EH (cell line): ENCODE measurements around the gene TNFRSF13B.
A peak's percentile ranks its signal among the peaks of the same experiment; 100 is the strongest.
"Not testable (repeated sequence)": the region's sequence is repeated elsewhere in the genome, so short reads cannot be mapped to it uniquely, and the experiment has no call there.

Experiments
- DNase-seq: peaks from one replicate; pipeline ENCODE4 v3.0.0-alpha.2; 2015; ENCODE audit warnings: low read depth

The TNFRSF13B gene

DNA sequence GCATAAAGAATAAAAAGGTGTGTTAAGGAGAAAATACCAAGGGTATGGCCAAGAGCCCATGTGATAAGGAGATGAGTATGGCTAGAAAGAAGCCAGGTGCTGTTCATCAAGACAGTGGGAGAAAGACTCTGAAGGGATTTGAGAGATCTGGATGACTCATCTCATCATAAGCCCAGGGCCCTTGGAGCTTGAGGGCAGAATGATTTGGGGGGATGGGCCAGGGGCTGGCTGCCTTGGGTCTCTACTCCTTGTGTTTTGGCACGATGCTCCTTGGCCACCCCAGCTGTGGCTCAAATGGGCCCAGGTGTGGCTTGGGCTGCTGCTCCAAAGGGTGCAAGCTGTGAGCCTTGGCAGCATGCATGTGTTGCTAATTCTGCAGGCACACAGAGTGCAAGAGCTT lies 14.5 kb upstream of the TNFRSF13B start:
- DNase-seq: peak; percentile 41

DNA sequence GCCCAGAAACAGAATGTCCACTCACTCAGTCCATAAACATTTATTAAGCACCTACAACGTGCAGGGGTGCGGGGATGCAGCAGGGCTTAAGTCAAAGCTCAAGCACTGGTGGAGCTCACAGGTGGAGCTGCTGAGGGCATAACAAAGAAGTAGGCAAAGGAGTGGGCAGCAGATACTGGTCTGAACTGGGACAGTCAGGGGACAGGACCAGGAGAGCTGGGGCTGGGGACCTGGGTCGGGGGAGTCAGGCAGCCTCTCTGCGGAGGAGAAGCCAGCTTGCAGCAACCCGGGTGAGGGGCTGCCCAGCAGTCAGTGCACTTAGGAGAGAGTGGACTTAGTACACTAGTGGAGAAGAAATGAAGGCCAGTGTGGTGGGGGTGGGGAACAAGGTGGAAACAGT lies 10.0 kb upstream of the TNFRSF13B start:
- no peak for DNase-seq

DNA sequence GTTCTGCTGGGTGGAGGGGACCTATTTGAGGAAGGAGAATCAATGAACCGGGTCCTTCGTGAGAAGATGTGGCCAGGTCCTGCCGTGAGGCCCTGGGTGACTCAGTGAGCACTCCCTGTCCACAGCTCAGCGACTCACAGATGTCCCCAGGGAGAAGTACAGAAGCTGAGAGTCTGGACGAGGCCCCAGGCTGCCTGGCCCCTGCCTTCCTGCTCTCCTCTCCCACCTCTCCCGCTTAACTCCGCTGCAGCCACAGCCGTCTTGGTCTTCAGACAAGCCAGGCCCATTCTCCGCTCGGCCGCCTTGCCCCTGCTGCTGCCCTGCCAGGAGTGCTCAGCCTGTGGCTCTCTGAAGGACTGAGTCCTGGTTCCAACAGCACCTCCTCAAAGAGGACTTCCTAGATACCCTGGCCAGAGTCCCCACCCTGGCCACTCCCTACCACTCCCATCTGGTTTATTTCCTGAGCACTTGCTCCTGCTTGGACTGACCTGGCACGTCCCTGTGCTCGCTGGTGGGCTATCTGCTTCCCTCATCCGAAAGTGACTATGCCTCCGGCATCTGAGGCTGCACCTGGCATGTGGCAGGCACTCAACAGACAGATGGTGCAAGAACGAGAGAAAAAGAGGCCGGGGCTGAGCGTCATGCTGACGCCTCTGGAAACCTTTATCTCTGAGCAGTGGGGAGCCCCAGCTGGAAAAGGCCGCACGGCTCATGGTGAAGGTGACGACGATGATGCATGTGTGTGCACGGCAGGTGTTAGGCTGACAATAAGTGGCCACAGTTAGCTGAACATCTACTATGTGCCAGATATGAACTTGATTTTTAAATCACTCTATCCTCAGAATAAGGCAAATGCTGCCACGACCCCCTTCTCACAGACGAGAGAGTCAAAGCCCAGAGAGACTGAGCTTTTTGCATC lies 9.2 kb upstream of the TNFRSF13B start:
- DNase-seq: peak; percentile 48

DNA sequence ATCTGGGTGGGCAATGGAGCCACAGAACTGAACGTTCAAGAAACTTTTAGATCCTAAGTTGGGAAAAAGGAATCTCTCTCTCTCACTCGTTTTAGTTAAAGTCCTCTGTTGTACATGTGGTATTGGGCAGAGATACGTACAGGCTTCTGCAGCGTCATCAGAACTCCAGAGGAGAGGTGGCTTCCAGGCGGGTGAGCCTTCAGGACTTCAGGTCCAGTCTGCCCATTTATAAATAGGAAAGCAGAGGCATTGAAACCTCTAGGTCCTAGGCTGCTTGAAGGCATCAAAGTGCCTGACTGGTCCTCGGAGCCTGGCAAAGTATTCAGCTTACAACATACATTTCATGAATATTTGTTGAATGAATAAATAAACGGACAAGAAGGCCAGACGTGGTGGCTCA lies 8.1 kb upstream of the TNFRSF13B start:
- DNase-seq: peak; percentile 37

DNA sequence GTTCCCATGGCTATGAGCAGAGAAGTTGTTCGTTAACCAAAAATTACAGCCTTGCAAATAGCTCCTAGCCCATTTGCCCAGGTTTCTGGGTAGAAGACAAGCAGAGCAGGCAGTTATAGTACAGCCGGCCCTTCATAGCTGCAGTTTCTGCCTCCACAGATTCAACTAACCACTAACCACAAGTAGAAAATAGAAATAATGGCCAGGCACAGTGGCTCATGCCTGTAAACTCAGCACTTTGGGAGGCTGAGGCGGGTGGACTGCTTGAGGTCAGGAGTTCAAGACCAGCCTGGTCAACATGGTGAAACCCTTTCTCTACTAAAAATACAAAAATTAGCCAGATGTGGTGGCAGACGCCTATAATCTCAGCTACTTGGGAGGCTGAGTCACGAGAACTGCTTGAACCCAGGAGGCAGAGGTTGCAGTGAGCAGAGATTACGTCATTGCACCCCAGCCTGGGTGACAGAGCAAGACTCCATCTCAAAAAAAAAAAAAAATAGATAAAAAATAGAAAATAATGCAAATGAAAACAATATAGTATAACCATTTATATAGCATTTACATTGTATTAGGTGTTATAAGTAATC lies 7.4 kb upstream of the TNFRSF13B start:
- not testable (repeated sequence) for DNase-seq

DNA sequence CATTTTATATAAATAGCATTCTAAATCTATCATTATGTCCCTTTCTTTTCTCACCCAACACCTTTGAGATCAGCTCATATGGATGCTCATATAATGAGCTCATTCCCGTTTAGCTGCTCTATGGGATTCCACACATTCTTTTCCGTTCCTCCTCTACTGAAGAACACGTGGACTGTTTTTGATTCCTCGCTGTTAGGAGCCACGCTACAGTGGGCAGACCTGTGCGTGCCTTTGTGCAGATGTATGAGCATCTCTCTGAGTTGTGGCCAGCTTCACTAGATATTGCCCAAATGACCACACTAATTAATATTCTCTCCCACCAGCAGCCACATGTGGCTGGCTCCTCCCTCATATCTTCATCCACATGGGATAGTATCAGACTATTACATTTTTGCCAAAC lies 6.0 kb upstream of the TNFRSF13B start:
- DNase-seq: peak; percentile 84

DNA sequence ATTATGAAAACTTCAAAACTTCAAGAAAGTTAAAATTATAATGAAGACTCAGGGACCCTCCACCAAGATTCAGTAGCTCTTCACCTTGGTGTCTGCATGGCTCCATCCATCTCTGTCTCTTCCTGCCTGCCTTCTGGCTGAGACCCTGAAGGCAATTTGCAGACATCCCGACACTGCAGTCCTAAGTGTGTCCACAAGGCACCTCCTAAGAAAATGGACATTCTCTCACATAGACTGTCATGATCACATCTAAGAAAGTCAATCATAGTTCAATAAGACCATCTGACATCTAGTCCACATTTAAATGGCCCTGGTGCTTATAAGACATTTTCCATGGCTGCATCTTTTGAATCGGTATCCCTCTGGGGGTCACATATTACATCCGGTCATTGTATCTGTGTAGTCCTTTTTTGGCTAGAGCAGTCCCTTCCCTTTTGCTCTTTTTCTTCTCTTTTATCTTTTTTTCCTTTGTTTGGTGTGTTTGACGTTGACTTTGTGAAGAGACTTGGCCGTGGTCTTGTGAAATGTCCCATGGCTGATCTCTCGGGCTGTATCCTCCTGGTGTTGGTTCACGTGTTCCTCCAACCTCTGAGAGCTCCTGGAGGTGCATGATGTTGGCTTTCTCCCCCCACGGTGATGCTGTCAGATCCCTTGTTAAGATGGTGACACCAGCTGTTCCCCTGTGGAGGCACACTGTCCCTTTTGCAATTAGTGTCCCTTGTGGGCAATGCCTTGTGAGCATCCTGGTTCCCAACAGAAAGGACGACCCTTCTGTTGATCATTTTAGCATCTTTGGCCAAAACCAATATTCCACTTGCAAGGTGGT lies 5.0 kb upstream of the TNFRSF13B start:
- DNase-seq: no peak

DNA sequence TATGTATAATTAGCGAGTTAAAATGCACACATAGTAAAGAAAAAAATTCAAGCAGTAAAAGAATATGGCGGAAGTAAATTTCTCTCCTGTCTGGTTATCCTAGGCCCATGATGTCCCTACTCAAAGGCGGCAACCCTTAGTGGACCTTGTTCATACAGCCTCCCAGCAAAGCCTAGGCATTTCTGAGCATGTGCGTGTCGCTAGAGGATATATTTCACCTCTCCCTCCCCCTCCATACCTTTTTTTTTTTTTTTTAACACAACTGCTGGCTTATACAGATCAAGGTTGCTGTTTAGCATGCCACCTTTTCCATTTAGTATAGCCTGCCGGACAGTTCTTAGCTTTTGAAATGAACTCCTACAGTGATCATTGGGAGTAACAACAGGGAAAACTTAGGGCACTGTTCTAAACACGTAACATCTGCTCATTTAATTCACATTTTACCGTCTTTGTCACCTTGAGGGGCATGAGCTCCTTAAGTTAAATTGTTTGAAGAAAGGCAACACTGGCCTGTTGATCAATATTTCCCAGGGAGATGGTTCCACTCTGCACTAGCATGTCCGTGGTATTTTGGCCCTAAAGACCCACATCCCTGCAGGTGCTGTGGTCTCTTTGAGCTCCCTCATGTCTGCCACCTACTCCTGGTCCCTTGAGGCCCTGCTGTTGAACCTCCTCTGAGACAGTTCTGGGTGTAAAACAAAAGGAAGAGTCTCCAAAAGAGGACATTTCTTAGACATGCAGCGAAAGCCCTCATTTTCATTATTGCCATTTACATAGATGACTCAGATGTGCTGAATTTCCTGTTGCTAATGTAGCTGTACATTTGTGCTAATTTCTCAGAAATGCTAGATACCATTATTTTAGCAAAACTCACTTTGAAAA lies 4.1 kb upstream of the TNFRSF13B start:
- DNase-seq: peak; percentile 53

DNA sequence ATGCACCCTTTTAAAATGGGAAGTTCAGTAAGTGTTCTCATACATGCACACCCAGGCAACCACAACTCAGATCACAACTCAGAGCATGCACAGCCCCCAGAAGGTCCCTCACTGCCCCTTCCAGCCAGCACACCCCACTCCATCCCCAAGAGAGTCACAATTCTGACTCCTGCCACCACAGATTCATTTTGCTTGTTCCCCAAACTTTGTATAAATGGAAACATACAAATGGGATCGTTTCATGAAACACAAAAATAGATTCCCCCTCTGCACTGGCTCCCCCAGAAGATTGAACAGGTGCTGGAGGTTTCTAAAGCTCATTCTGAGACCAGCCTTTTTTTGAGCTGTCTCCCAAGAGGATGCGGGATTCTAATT lies 3.3 kb upstream of the TNFRSF13B start:
- no peak for DNase-seq

DNA sequence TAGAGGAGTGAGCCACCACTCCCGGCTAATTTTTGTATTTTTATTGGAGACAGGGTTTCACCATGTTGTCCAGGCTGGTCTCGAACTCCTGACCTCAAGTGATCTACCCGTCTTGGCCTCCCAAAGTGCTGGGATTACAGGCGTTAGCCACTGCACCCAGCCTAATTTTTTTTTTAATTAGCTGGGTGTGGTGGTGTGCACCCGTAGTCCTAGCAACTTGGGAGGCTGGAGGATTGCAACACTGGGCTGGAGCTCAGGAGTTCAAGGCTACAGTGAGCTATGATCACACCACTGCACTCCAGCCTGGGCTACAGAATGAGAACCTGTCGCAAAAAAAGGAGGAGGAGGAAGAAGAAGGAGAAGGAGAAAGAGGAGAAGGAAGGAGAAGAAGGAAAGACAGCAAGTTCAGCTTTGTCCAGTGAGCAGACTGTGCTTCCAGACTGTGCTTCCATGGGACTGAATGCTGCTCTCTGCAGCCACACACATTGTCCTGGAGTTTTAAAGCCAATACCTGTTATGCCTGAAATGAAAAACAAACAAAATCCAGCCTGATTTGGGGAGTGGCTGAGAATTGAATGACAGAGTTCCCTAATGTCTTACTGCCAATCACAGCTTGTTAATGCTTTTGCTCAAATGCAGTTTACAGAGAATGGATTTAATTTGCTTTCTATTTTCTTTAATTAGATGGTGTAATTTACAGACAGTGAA lies 2.8 kb upstream of the TNFRSF13B start:
- no peak for DNase-seq

DNA sequence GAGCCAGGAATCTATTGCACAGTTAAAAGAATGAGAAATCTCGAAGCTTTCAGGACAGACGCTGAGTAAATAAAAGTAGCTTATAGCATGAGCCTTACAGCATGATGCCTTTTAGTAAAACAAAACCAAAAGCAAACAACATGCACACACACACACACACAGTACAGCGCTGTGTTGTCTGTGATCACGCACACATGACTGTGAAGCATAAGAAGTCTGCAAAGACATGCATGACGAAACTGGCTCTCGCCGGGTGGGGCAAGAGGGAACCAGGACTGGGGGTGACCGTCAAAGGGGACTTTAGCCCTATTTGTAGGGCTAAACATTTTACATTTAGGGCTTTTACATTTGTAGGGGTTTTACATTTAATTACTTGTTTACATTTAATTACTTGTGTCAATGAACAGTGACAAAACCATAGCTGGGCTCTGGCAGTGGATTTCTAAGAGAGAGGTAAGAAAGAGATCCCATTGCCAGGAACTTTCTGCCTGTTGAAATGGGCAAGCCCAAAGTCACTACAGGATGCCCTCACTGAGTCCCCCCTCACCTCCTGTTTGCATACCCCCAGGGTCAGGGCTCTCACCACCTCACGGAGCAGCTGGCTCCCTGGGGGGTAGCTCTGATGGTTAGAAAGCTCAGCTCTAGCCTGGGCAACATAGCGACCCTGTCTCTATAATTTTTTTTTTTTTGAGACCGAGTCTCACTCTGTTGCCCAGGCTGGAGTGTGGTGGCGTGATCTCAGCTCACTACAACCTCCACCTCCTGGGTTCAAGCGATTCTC lies 2.0 kb upstream of the TNFRSF13B start:
- DNase-seq: no peak

DNA sequence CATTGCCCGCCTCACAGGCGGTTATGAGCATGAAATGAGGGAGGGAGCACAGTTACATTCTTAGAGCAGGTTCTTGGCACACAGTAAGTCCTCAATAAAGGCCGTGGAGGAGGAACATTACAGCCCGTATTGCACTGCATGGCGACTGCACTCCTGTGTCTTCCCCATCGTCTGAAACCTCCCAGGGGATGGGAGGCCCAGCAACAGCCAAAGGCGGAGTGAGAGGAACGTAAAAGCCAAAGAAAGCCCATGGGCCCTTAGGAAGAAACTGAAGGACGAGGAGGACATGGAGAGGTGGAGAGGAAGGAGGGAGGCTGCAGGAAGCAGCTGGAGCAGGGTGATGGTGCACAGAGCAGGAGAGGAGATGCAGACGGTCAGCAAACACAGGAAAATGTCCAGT lies 1.1 kb upstream of the TNFRSF13B start:
- DNase-seq: not testable (repeated sequence)

DNA sequence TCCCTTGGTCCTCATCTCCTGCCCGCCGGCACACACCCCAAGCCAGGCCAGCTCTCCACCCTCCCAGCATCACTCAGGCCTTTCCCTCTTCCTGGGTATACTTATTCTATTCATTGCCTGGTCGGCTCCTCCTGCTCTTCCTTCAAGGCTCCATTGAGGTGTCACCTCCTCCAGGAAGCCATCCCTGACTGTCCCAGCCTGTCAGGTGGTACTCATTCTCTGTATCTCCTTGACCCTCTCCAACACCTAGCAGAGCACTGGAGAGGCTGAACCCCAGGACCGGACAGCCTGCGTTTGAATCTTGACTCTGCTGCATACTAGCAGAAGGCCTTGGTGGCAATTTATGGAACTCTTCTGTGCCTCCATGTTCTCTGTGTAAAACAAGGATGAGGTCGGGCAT lies 428 bp upstream of the TNFRSF13B start:
- no peak for DNase-seq

DNA sequence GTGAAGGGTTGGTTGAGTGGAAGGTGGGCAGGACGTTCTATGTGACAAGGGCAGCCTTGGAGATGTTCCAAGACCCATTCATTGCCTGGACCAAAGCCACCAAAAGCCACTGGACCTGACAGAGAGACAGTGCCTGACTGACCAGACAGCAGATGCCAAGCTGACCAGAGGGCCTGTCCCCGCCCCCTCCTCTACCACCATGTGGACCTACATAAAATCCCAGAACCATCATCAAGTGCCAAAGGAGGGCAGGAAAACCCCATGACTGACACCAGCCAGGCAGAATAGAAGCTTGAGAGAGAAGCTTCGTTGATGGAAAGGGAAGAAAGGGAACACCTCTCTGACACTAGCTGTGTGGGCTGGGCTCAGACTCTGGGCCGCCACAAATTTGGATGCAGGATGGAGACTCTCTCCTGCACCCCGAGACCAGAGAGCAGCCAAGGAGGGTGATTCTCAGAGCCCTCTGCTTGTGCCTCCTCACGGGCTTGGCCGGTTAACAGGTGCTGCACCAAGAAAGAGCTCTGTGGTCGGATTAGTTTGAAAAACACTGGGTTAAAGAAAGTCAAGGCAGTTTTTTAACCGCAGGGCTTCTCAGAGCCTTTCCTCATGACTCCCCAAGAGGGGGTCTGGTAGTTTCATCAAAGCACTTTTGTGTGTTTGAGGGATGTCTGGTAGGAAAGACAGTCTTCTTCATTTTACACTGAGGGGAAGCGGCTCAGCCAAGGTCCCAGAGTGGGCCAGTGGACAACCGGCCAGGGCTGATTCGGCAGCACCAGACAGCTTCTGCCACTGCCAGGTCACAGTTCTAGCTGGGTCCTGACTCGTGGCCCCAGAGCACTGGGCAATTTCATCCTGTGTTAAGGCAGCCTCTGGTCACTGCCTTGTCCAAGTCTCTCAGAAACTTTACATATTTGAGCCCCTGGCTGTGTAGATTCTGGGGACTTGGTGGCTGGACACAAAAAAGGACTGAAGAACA lies 1.7 kb downstream of the TNFRSF13B start:
- DNase-seq: no peak

DNA sequence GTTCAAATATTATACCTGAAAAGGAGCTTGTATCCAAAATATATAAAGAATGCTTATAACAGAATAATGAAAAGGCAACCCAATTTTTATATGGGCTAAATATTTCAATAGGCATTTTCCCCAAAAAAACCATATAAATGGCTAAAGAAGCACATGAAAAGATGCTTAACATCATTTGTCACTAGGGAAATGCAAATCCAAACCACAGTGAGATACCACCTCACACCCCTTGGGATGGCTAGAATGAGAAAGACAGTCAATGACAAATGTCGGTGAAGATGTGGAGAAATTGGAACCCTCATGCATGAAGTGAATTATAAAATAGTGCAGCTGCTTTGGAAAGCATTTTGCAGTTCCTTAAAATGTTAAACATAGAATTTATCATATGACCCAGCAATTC lies 3.1 kb downstream of the TNFRSF13B start:
- no peak for DNase-seq

DNA sequence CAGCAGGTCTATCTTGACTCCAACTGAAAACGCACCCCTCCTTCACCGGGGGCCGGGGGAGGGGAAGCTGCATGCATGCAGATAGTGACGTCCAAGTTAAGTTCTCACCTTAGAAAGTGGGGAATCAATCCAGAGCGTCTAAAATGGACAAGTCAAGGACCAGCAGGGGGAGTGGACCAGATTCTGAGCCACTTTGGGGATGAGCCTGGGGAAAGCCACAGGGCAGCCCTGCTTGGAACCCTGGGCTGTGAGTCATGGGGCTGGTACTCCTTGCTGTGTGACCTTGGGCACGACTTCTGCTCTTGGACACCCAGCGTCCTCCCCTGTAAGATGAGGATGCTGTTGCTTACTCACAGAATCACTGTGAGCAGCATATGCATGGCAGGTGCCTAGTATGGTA lies 9.1 kb downstream of the TNFRSF13B start:
- peak; percentile 41 for DNase-seq

DNA sequence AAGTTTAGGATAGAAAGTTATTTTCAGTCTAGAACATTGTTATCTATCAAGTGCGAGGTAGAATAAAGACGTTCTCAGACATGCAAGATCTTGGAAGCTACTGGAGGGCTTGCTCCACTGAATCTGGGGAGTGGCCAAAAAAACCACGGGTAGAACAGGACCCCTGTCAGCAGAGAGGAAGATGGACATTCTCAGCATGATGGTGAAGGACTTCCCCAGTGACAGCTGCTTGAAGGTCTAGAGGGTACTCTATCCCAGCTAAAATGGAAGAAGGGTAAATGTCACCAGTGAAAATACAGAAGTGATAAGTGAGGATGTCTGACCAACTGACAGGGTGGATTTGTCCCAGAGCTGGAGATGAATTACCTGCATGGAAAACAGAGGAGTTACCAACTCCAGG lies 10.1 kb downstream of the TNFRSF13B start:
- no peak for DNase-seq

DNA sequence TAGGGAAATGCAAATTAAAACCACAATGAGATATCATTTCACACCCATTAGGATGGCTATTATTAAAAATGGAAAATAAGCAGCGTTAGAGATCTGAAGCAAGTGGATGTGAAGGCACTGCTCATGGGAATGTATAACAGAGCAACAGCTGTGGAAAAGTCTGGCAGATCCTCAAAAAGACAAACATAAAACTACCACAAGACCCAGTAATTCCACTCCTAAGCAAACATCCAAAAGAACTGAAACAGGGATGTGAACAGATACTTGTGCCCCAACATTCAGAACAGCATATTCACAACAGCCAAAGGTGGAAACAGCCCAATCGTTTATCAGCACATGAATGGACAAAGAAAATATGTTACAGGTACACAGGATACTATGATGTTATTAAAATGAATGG lies 10.9 kb downstream of the TNFRSF13B start:
- not testable (repeated sequence) for DNase-seq

DNA sequence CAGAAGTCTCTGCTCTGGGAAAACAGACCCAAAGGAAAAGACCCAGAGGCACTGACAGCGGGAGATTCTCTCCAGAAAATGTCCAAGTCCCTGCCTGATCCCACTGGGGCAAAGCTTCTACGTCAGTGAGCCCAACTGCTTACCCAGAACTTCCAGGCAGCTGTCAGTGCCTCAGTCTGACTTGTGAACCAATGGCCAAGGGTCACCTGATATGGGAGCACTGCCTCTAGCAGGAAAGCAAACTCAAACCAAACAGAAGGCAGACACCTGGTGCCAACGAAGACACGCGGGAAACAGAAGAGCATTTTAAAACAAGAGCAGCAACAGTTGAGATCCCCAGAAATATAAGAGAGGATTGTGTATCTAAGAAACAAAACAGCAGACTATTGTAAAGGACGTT lies 16.9 kb downstream of the TNFRSF13B start:
- not testable (repeated sequence) for DNase-seq
